RWPE2 (cell line): ENCODE data around the gene CLPSL1.
A peak's percentile ranks its signal among the peaks of the same experiment; 100 is the strongest.

ENCODE experiments used
- ATAC-seq: fragments of 200-7000 bp; cut with Tn5 transposase; 3 replicates; pipeline ENCODE4 v1.9.1; 2021; ENCODE audit warnings: low read depth
- DNase-seq: peaks from one replicate; pipeline ENCODE4 v3.0.0-alpha.2; 2020; ENCODE audit warnings: low spot score
- H3K27ac ChIP-seq: fragments of 450-650 bp; 2 replicates; pipeline ENCODE4 v1.5.1; 2017; ENCODE audit warnings: mild to moderate bottlenecking; ENCODE audit not compliant: poor library complexity, severe bottlenecking
- H3K27me3 ChIP-seq: fragments of 250-450 bp; sonication (Bioruptor Pico); 2 replicates; pipeline ENCODE4 v1.5.1; 2021; ENCODE audit warnings: mild to moderate bottlenecking, moderate library complexity; ENCODE audit not compliant: insufficient read depth, poor library complexity, severe bottlenecking
- H3K36me3 ChIP-seq: fragments of 250-450 bp; sonication (Bioruptor Pico); 2 replicates; pipeline ENCODE4 v1.5.1; 2020; ENCODE audit warnings: low read depth, mild to moderate bottlenecking, moderate library complexity
- H3K4me1 ChIP-seq: fragments of 250-450 bp; sonication (Bioruptor Pico); 2 replicates; pipeline ENCODE4 v1.5.1; 2021; ENCODE audit warnings: mild to moderate bottlenecking, moderate library complexity; ENCODE audit not compliant: insufficient read depth, poor library complexity, severe bottlenecking
- H3K4me3 ChIP-seq: fragments of 250-450 bp; sonication (Bioruptor Pico); 2 replicates; pipeline ENCODE4 v1.5.1; 2021; ENCODE audit warnings: mild to moderate bottlenecking, moderate library complexity; ENCODE audit not compliant: severe bottlenecking
- H3K9me3 ChIP-seq: fragments of 250-450 bp; sonication (Bioruptor Pico); 2 replicates; pipeline ENCODE4 v1.5.1; 2021; ENCODE audit warnings: mild to moderate bottlenecking, moderate library complexity; ENCODE audit not compliant: severe bottlenecking
- CTCF ChIP-seq: fragments of 450-650 bp; IDR thresholded peaks from one replicate; pipeline ENCODE4 v1.5.1; 2017; ENCODE audit warnings: mild to moderate bottlenecking, moderate library complexity; ENCODE audit not compliant: poor library complexity, severe bottlenecking

CLPSL1 gene

DNA sequence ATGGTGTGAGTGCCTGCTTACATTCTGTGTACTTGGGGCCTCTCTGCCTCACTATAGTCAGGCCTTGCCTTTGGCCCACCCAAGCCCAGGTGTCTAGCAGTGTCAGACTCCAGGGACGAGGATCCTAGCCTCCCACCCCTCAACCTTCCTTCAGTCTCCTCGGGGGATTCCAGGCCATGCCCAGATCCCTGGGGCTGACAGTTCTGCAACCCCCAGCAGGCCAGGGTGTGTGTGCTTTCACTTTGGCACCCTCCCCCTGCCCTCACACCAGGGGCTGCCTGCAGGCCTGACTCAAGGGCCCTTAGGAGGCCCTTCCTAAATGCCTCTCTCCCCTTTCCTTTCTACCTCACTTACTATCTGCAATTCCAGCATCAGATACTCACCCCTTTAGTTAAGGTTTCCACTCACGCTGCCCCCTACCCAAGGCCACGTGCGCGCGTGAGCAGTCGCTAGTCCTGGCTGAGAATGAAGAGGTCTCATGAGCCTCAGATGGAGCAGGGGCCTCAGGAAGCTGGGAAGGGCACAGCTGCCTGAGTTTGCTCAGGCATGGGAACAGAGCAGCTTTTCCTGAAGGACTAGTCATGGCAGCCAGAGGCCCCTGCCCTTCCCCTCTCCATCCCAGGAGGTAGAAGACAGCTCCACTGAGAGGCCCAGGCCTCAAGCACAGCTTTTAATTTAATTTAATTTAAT is 17.2 kb downstream of the CLPSL1 start:
- no peaks in the 10 kb centered on the region for H3K4me1 ChIP-seq
- H3K4me3 ChIP-seq: no peak overlapping the region
- no peaks in the 10 kb centered on the region for H3K36me3 ChIP-seq
- no peak for TF ChIP-seq CTCF
- ATAC-seq (no peak), DNase-seq (no peak)
- no peak overlapping the region for H3K27ac ChIP-seq
- H3K27me3 ChIP-seq: no peaks in the 10 kb centered on the region
- no peaks in the 10 kb centered on the region for H3K9me3 ChIP-seq

GRCh38 chr6:35798706-35799105 is 17.9 kb downstream of the CLPSL1 start:
- ATAC-seq: no peak
- Histone ChIP-seq H3K9me3 (no peaks in the 10 kb centered on the region), H3K27me3 (no peaks in the 10 kb centered on the region), H3K4me1 (no peaks in the 10 kb centered on the region), H3K27ac (no peak overlapping the region), H3K36me3 (no peaks in the 10 kb centered on the region), H3K4me3 (no peak overlapping the region)
- no peak for DNase-seq
- TF ChIP-seq CTCF: no peak

GRCh38 chr6:35801148-35801547 is 20.3 kb downstream of the CLPSL1 start:
- Histone ChIP-seq H3K27ac (no peak overlapping the region), H3K4me3 (no peak overlapping the region), H3K9me3 (no peaks in the 10 kb centered on the region), H3K27me3 (no peaks in the 10 kb centered on the region), H3K4me1 (no peaks in the 10 kb centered on the region), H3K36me3 (no peaks in the 10 kb centered on the region)
- ATAC-seq (no peak), DNase-seq (no peak)
- TF ChIP-seq CTCF: no peak

- Histone ChIP-seq H3K4me1 (peaks cover 17% of the 10 kb centered on the region), H3K27me3 (no peaks in the 10 kb centered on the region), H3K4me3 (no peak within 1 kb of the TSS), H3K27ac (no peak within 1 kb of the TSS), H3K9me3 (no peaks in the 10 kb centered on the region), H3K36me3 (no peaks in the 10 kb centered on the region)
- no peak for DNase-seq
- no peak for TF ChIP-seq CTCF
- ATAC-seq: peak; percentile 74
Observed at GRCh38 chr6:35804996-35805736, 24.3 kb downstream of the CLPSL1 start, which contains the start of gene LHFPL5. LHFPL5 (plus strand) TSS chr6:35805352; CDS start chr6:35805671, 319 bp downstream.

GRCh38 chr6:35808688-35809087 is 27.9 kb downstream of the CLPSL1 start:
- Histone ChIP-seq H3K36me3 (no peaks in the 10 kb centered on the region), H3K27me3 (no peaks in the 10 kb centered on the region), H3K4me1 (peaks cover 32% of the 10 kb centered on the region), H3K27ac (peak overlapping the region; percentile 80), H3K9me3 (no peaks in the 10 kb centered on the region), H3K4me3 (no peak overlapping the region)
- no peak for TF ChIP-seq CTCF
- ATAC-seq (peak; percentile 47), DNase-seq (no peak)
